GM12873 (cell line): Measurements from ENCODE around the gene PRKN.

Experiments used
- CTCF ChIP-seq: IDR thresholded peaks from 2 replicates; pipeline ENCODE4 v1.5.1; 2012; ENCODE audit warnings: low read depth, mild to moderate bottlenecking, moderate library complexity, low read length, control low read depth; ENCODE audit not compliant: insufficient read depth; ENCODE audit errors: missing control alignments

Gene PRKN

DNA sequence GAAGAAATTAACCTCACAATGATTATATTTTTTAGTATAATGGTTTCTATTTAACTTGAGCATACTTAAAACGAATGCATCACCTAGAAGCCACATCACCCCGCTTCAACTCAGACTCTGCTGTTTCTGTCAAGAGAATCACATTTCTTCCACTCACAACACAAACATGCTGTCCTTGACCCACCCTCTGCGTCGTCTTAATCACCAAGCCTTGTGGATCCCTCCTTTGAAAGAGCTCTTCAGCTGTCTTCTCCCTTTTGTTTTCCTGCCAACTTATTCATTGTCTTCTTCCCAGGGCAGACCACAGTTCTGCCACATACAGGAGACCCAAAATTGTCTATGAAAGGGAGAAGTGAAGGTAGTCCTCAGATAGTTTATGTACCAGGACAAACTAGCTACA, 858.1 kb downstream of the PRKN start:
- TF ChIP-seq CTCF, result no peak

- no peak for TF ChIP-seq CTCF
These were observed 861.0 kb downstream of the PRKN start for GRCh38 chr6:161866570-161866969.

DNA sequence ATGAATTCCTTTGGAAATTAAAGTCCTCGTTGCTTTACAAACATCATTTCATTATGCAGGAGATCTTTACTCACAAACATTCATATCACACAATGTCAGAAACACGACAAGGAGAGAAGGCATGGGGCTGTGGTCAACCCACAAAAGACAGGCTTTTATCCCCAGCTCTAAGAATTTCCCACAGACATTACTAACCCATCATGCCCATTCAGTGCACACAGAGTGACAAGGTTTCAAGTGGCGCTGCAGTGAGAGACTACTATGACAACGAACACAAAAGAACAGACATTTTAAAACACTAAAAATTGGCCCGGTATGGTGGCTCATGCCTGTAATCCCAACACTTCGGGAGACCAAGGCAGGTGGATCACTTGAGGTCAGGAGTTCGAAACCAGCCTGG, 873.9 kb downstream of the PRKN start:
- no peak for TF ChIP-seq CTCF

GRCh38 chr6:161850562-161850961, 877.0 kb downstream of the PRKN start:
- no peak for TF ChIP-seq CTCF

GRCh38 chr6:161847628-161848027, 879.9 kb downstream of the PRKN start:
- TF ChIP-seq CTCF, result no peak

DNA sequence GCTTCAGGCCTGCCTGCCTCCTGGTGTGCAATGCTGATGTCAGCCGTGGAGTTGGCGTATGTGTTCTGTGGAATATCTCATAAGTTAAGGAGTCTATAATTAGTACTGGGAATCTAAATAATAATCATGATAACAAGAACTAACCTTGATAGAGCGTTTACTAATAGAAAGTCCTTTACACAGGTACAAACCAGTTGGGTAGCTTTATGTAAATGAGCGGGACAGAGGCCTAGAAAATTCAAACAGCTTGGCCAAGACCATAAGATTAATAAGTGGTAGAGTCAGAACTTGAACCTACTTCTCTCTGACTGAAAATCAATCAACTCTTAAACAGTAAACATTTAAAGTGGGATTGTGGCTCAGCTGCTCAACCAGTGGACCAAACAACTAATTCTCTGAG, 882.8 kb downstream of the PRKN start:
- TF ChIP-seq CTCF, result no peak

GRCh38 chr6:161843066-161843465, 884.5 kb downstream of the PRKN start:
- TF ChIP-seq CTCF, result no peak
